Neural cell (in vitro differentiated cells): ENCODE data around the gene C19orf44. TPM values are rescaled to one million over a fixed set of nuclear protein-coding genes. Genes with fewer than 3 reads are reported as not detected.

Experiments
- H2AFZ ChIP-seq: fragments of 200-600, 300-800 bp; sonication (generic), shearing (Covaris generic); 2 replicates; pipeline ENCODE4 v1.6.0; 2014; ENCODE audit warnings: low read depth, mild to moderate bottlenecking, antibody characterized with exemption, low read length, moderate library complexity
- H3F3A ChIP-seq: fragments of 200-600 bp; shearing (Covaris generic); 2 replicates; pipeline ENCODE4 v1.6.1; 2016; ENCODE audit warnings: mild to moderate bottlenecking, moderate library complexity, mixed read lengths, antibody characterized with exemption, low read length; ENCODE audit not compliant: insufficient read depth, poor library complexity, severe bottlenecking
- H3K27ac ChIP-seq: fragments of 200-600, 300-800 bp; sonication (generic), shearing (Covaris generic); 2 replicates; pipeline ENCODE4 v1.5.1; 2014; ENCODE audit warnings: mild to moderate bottlenecking, low read length, moderate library complexity
- H3K27me3 ChIP-seq: fragments of 300-800, 200-600 bp; sonication (generic), shearing (Covaris generic); 2 replicates; pipeline ENCODE4 v1.6.0; 2014; ENCODE audit warnings: mild to moderate bottlenecking, low read depth, low read length, moderate library complexity; ENCODE audit not compliant: insufficient read depth
- H3K36me3 ChIP-seq: fragments of 300-800, 200-600 bp; sonication (generic), shearing (Covaris generic); 2 replicates; pipeline ENCODE4 v1.5.1; 2014; ENCODE audit warnings: mild to moderate bottlenecking, antibody characterized with exemption, low read length, moderate library complexity; ENCODE audit not compliant: insufficient read depth
- H3K4me2 ChIP-seq: fragments of 300-800, 200-600 bp; sonication (generic), shearing (Covaris generic); 2 replicates; pipeline ENCODE4 v1.6.0; 2014; ENCODE audit warnings: mild to moderate bottlenecking, low read length
- H3K4me3 ChIP-seq: fragments of 300-800, 200-600 bp; sonication (generic), shearing (Covaris generic); 2 replicates; pipeline ENCODE4 v1.5.1; 2014; ENCODE audit warnings: mild to moderate bottlenecking, low read length, moderate library complexity
- H3K79me2 ChIP-seq: fragments of 200-600 bp; shearing (Covaris generic); replicated peaks from 2 replicates; pipeline ENCODE4 v1.6.0; 2014; ENCODE audit warnings: mild to moderate bottlenecking, low read length, moderate library complexity; ENCODE audit not compliant: insufficient read depth
- H3K9ac ChIP-seq: fragments of 300-800, 200-600 bp; sonication (generic), shearing (Covaris generic); 2 replicates; pipeline ENCODE4 v1.6.1; 2016; ENCODE audit warnings: mild to moderate bottlenecking, low read length, mixed read lengths
- H3K9me2 ChIP-seq: fragments of 200-600 bp; shearing (Covaris generic); 2 replicates; pipeline ENCODE4 v1.6.1; 2016; ENCODE audit warnings: mild to moderate bottlenecking, low read length, mixed read lengths; ENCODE audit not compliant: insufficient read depth
- H3K9me3 ChIP-seq: fragments of 200-600, 300-800 bp; sonication (generic), shearing (Covaris generic); 2 replicates; pipeline ENCODE4 v1.6.1; 2016; ENCODE audit warnings: mild to moderate bottlenecking, mixed run types, low read length, moderate library complexity, mixed read lengths
- H4K20me1 ChIP-seq: fragments of 200-600 bp; shearing (Covaris generic); 2 replicates; pipeline ENCODE4 v1.6.1; 2016; ENCODE audit warnings: mild to moderate bottlenecking, mixed run types; ENCODE audit not compliant: insufficient read depth
- EP300 ChIP-seq: fragments of 450-650 bp; conservative IDR thresholded peaks from 2 replicates; pipeline ENCODE4 v1.6.1; 2014; ENCODE audit warnings: antibody characterized with exemption, mild to moderate bottlenecking, moderate library complexity; ENCODE audit not compliant: poor library complexity, severe bottlenecking
- EZH2 ChIP-seq: fragments of 200-600, 300-800 bp; shearing (Covaris generic), sonication (generic); IDR thresholded peaks from 2 replicates; pipeline ENCODE4 v1.6.1; 2014; ENCODE audit warnings: antibody characterized with exemption, low read length, borderline replicate concordance, mild to moderate bottlenecking; ENCODE audit not compliant: insufficient read depth, poor library complexity, severe bottlenecking
- MXI1 ChIP-seq: fragments of 450-650 bp; conservative IDR thresholded peaks from 2 replicates; pipeline ENCODE4 v1.6.1; 2014; ENCODE audit warnings: antibody characterized with exemption, mild to moderate bottlenecking; ENCODE audit not compliant: poor library complexity, severe bottlenecking
- POLR2AphosphoS5 ChIP-seq: IDR thresholded peaks from 2 replicates; pipeline ENCODE4 v1.6.1; 2012
- RAD21 ChIP-seq: fragments of 450-650 bp; conservative IDR thresholded peaks from 2 replicates; pipeline ENCODE4 v1.6.1; 2014; ENCODE audit warnings: antibody characterized with exemption, mild to moderate bottlenecking, moderate library complexity
- SMC3 ChIP-seq: fragments of 450-650 bp; conservative IDR thresholded peaks from 2 replicates; pipeline ENCODE4 v1.6.1; 2014; ENCODE audit warnings: antibody characterized with exemption, mild to moderate bottlenecking, moderate library complexity; ENCODE audit not compliant: poor library complexity
- TAF1 ChIP-seq: IDR thresholded peaks from 2 replicates; pipeline ENCODE4 v1.6.1; 2012; ENCODE audit warnings: low read depth
- polyA plus RNA-seq: library from polyadenylated mRNA; depleted of rRNA; stranded (reverse); fragments of >200 nt; gene quantifications from 2 replicates; pipeline ENCODE4 v1.2.3, GENCODE V29; 2014
- TF ChIP-seq, protein P1 (sequence below): IDR thresholded peaks from 2 replicates; pipeline ENCODE4 v1.6.1; 2012; ENCODE audit warnings: borderline replicate concordance
- TF ChIP-seq, protein P2 (sequence below): fragments of 450-650 bp; IDR thresholded peaks from 2 replicates; pipeline ENCODE4 v1.5.1; 2014; ENCODE audit warnings: antibody characterized with exemption, mild to moderate bottlenecking, moderate library complexity; ENCODE audit not compliant: poor library complexity, severe bottlenecking

The C19orf44 gene
- polyA plus RNA-seq, 1 donor from 2014 or later, result 9.9 TPM

DNA sequence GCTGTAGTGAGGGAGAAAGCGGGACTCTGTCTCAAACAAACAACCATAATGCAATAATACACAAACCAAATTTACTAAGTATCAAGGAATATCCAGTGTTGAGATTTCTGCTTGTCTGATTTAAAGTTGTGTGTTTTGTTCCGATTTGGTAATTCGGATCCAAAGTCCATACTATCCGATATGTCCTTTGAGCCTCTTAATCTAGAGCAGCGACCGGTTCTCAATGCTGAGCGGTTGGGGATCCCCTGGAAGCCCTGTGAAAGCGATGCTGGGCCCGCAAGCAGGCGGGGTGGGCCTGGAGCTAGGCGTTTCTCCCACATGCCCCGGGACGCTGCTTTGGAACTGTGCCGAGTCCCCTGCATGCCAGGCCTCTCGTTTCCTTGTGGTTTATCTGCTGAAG lies 20.2 kb downstream of the C19orf44 start:
- Histone ChIP-seq H3K9ac (no peak overlapping the region), H3K4me3 (no peak overlapping the region), H3K27ac (no peak overlapping the region), H3K9me3 (no peaks in the 10 kb centered on the region), H3K79me2 (no peaks in the 10 kb centered on the region), H2AFZ (no peak overlapping the region), H3K27me3 (no peaks in the 10 kb centered on the region), H3K9me2 (no peaks in the 10 kb centered on the region), H4K20me1 (no peaks in the 10 kb centered on the region), H3K36me3 (no peaks in the 10 kb centered on the region), H3F3A (no peaks in the 10 kb centered on the region), H3K4me2 (no peak overlapping the region)
- TF ChIP-seq POLR2AphosphoS5 (no peak), EZH2 (no peak), RAD21 (no peak), SMC3 (no peak), MXI1 (no peak), TAF1 (no peak)
- TF ChIP-seq, protein P1, sequence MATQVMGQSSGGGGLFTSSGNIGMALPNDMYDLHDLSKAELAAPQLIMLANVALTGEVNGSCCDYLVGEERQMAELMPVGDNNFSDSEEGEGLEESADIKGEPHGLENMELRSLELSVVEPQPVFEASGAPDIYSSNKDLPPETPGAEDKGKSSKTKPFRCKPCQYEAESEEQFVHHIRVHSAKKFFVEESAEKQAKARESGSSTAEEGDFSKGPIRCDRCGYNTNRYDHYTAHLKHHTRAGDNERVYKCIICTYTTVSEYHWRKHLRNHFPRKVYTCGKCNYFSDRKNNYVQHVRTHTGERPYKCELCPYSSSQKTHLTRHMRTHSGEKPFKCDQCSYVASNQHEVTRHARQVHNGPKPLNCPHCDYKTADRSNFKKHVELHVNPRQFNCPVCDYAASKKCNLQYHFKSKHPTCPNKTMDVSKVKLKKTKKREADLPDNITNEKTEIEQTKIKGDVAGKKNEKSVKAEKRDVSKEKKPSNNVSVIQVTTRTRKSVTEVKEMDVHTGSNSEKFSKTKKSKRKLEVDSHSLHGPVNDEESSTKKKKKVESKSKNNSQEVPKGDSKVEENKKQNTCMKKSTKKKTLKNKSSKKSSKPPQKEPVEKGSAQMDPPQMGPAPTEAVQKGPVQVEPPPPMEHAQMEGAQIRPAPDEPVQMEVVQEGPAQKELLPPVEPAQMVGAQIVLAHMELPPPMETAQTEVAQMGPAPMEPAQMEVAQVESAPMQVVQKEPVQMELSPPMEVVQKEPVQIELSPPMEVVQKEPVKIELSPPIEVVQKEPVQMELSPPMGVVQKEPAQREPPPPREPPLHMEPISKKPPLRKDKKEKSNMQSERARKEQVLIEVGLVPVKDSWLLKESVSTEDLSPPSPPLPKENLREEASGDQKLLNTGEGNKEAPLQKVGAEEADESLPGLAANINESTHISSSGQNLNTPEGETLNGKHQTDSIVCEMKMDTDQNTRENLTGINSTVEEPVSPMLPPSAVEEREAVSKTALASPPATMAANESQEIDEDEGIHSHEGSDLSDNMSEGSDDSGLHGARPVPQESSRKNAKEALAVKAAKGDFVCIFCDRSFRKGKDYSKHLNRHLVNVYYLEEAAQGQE, result no peak
- TF ChIP-seq, protein P2, sequence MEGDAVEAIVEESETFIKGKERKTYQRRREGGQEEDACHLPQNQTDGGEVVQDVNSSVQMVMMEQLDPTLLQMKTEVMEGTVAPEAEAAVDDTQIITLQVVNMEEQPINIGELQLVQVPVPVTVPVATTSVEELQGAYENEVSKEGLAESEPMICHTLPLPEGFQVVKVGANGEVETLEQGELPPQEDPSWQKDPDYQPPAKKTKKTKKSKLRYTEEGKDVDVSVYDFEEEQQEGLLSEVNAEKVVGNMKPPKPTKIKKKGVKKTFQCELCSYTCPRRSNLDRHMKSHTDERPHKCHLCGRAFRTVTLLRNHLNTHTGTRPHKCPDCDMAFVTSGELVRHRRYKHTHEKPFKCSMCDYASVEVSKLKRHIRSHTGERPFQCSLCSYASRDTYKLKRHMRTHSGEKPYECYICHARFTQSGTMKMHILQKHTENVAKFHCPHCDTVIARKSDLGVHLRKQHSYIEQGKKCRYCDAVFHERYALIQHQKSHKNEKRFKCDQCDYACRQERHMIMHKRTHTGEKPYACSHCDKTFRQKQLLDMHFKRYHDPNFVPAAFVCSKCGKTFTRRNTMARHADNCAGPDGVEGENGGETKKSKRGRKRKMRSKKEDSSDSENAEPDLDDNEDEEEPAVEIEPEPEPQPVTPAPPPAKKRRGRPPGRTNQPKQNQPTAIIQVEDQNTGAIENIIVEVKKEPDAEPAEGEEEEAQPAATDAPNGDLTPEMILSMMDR, result no peak

DNA sequence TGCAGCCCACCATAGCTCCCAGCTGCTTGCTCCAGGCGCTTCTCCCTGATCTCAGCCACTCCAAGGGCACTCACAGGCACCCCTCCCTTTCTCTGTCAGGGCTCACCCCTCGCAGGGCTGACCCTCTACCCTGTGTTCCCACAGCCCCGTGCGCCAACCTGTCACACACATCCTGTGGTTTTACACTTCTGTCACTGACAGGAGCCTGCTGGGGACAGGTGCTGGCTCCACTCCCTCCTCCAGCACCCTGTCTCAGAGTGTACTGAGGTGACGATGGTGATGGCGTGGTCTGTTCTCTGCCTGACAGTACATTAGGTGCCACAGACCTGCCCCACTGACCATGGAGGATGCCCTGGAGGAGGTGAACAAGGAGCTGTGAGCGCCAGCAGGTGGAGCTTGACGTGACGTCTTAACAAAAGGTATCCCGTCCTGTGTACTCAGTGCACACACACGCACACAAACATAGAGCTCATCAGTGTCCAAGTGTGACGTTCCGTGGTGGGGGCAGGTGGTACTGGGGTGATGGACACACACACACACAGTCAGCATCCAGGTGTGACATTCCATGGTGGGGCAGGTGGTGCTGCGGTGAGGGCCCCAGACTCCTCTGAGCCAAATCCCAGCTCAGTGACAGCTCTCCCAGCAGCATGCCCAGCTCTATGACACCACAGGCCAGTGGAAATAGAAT lies 20.9 kb downstream of the C19orf44 start:
- H3K9ac ChIP-seq, result no peak overlapping the region
- no peak overlapping the region for H3K4me3 ChIP-seq
- H3K27ac ChIP-seq, result no peak overlapping the region
- H4K20me1 ChIP-seq, result no peaks in the 10 kb centered on the region
- no peaks in the 10 kb centered on the region for H3K79me2 ChIP-seq
- no peaks in the 10 kb centered on the region for H3K27me3 ChIP-seq
- no peaks in the 10 kb centered on the region for H3K9me2 ChIP-seq
- H2AFZ ChIP-seq, result no peak overlapping the region
- no peak overlapping the region for H3K4me2 ChIP-seq
- H3K36me3 ChIP-seq, result no peaks in the 10 kb centered on the region
- H3F3A ChIP-seq, result no peaks in the 10 kb centered on the region
- TF ChIP-seq MXI1, result no peak
- TF ChIP-seq SMC3, result no peak
- TF ChIP-seq, protein P1, result no peak
- TF ChIP-seq POLR2AphosphoS5, result no peak
- no peak for TF ChIP-seq RAD21
- TF ChIP-seq EZH2, result no peak
- TF ChIP-seq, protein P2, result no peak
- TF ChIP-seq EP300, result no peak
- no peak for TF ChIP-seq TAF1
- H3K9me3 ChIP-seq, result no peaks in the 10 kb centered on the region
